Fibroblast of pulmonary artery (primary cell): ENCODE data around the gene ITGB1BP1.

Experiments used
- DNase-seq: peaks from one replicate; pipeline ENCODE4 v3.0.0-alpha.2; 2010; ENCODE audit warnings: low read depth
- H3K4me3 ChIP-seq: replicated peaks from 2 replicates; pipeline ENCODE4 v1.5.1; 2011; ENCODE audit warnings: low read depth, mild to moderate bottlenecking, control low read depth, low read length, moderate library complexity
- TF ChIP-seq, protein P1 (sequence below): IDR thresholded peaks from 2 replicates; pipeline ENCODE4 v1.5.1; 2011; ENCODE audit warnings: mild to moderate bottlenecking, control low read depth, low read length, inconsistent platforms; ENCODE audit errors: missing control alignments

Gene ITGB1BP1

DNA sequence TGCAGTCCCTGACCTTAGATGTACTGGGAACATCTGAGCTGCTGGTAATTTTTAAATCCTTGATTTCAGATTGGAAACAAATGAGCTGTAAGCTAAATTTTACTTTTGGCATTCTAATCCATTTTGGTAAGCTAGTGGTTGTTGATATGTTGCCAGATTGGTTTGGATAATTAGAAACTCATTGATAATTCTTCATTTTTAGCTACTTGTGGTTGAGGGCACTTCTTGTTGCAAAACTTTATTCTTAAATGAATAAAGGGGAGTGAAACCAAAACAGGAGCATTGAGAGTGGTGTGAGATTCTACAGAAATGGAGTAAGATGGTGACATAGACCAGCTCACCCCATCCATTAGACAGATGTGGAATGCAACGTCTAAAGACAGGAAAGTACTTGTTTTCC is 64.5 kb downstream of the ITGB1BP1 start:
- DNase-seq, result no peak
- TF ChIP-seq, protein P1, sequence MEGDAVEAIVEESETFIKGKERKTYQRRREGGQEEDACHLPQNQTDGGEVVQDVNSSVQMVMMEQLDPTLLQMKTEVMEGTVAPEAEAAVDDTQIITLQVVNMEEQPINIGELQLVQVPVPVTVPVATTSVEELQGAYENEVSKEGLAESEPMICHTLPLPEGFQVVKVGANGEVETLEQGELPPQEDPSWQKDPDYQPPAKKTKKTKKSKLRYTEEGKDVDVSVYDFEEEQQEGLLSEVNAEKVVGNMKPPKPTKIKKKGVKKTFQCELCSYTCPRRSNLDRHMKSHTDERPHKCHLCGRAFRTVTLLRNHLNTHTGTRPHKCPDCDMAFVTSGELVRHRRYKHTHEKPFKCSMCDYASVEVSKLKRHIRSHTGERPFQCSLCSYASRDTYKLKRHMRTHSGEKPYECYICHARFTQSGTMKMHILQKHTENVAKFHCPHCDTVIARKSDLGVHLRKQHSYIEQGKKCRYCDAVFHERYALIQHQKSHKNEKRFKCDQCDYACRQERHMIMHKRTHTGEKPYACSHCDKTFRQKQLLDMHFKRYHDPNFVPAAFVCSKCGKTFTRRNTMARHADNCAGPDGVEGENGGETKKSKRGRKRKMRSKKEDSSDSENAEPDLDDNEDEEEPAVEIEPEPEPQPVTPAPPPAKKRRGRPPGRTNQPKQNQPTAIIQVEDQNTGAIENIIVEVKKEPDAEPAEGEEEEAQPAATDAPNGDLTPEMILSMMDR, result no peak
- H3K4me3 ChIP-seq, result no peak overlapping the region

DNA sequence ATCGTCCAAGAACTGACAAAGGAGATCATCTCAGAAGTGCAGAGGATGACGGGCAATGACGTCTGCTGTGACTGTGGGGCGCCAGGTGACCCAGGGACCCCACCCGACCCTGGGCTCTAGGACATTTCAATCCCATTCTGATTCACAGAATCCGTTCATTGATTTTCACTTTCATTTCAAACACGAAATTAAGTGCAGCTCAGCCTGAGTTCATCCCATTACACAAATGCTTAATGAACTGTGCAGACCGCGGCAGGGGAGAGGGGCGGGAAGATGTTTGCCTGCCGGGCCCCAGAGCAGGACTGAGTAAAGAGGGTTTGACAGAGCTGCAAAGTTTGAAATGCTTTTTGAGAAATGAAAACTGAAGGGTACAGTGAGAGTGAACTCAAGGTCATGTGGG is 67.1 kb downstream of the ITGB1BP1 start:
- no peak overlapping the region for H3K4me3 ChIP-seq
- DNase-seq, result no peak
- TF ChIP-seq, protein P1, result no peak

DNA sequence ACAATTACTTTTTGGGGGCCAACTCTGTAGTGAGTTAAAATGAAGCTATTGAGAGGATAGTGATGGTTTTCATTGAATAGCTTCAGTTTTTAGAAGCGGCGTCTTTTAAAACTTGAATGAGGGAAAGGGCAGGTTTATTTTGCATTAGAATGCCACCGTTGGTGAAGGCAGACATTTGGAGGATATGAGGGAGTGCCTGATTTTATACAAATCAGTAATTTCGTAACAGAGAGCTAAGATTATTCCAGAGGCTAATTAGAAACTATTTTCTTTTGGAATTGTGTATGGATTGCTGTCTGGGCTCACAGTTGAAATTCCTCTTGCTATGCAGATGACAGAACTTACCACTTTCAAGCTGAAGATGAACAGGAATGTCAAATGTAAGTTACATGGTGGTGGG is 67.6 kb downstream of the ITGB1BP1 start:
- no peak overlapping the region for H3K4me3 ChIP-seq
- TF ChIP-seq, protein P1, result no peak

DNA sequence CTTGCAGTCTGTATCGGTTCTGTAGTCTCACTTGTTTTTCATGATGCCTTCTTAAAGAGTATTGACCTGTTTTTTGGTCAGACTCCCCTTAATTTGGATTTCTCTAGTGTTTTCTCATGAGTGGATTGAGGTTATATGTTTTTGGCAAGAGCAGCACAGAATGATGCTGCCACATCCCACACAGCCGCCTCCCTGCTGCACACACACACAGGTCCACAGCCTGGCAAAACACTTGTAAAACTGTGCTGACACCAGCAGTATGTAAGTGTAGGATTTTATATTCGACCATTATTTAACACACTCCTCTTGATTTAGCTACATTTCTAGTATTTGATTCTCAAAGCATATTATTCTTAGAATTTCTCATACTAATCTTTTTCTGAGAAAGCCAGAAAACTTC is 68.1 kb downstream of the ITGB1BP1 start:
- no peak for DNase-seq
- TF ChIP-seq, protein P1, result no peak
- no peak overlapping the region for H3K4me3 ChIP-seq

More for the DNA sequence above, 67.6 kb downstream of the ITGB1BP1 start:
- no peak for DNase-seq

DNA sequence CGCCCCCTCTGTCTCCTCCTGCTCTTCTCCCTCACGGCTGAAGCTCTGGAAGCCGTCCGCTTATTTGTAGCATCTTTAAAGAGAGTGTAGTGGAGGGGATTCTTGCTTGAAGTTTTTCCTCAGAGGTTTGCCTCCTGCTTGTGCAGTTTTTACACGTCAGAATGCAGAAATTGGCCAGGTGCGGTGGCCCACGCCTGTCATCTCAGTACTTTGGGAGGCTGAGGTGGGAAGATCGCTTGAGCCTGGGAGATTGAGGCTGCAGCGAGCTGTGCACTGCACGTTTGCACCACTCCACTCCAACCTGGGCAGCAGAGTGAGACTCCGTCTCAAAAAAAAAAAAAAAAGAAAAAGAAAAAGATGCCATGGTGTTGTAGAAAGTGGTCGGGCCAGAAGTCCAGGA is 69.0 kb downstream of the ITGB1BP1 start:
- no peak for DNase-seq
- TF ChIP-seq, protein P1, result no peak
- H3K4me3 ChIP-seq, result no peak overlapping the region
